ENCODE results near the gene PPIL4.

The PPIL4 gene

GRCh38 chr6:149545754-149546471 is at the start of gene PPIL4:
Gene PPIL4, minus strand, starts transcription at chr6:149546043. Its CDS starts 38 bp downstream, at chr6:149546005.
- DNase-seq, result peak; percentile 96

- DNase-seq, result no peak
These were observed 47.6 kb upstream of the PPIL4 start for GRCh38 chr6:149593408-149593807.

- no peak for DNase-seq
These were observed 47.1 kb upstream of the PPIL4 start for GRCh38 chr6:149592983-149593382.

GRCh38 chr6:149586149-149586548 is 40.3 kb upstream of the PPIL4 start:
- DNase-seq, result no peak

GRCh38 chr6:149581349-149581748 is 35.5 kb upstream of the PPIL4 start:
- no peak for DNase-seq

GRCh38 chr6:149580880-149581279 is 35.0 kb upstream of the PPIL4 start:
- DNase-seq, result no peak

- no peak for DNase-seq
These were observed 22.2 kb upstream of the PPIL4 start for GRCh38 chr6:149567945-149568585.

GRCh38 chr6:149567194-149567586 is 21.3 kb upstream of the PPIL4 start:
- DNase-seq, result no peak

GRCh38 chr6:149566410-149567193 is 20.8 kb upstream of the PPIL4 start:
- DNase-seq, result peak; percentile 43

- peak; percentile 94 for DNase-seq
These were observed 19.9 kb upstream of the PPIL4 start, which contains the start of gene GINM1 for GRCh38 chr6:149565527-149566409. Gene GINM1, plus strand, starts transcription at chr6:149566375. Its CDS starts 40 bp downstream, at chr6:149566415.

- no peak for DNase-seq
These were observed 18.1 kb upstream of the PPIL4 start for GRCh38 chr6:149563928-149564325.

- DNase-seq, result no peak
These were observed 17.5 kb upstream of the PPIL4 start for GRCh38 chr6:149563203-149563927.

GRCh38 chr6:149560736-149561135 is 14.9 kb upstream of the PPIL4 start:
- DNase-seq, result no peak

GRCh38 chr6:149559389-149559788 is 13.5 kb upstream of the PPIL4 start:
- DNase-seq, result no peak

GRCh38 chr6:149558029-149558428 is 12.2 kb upstream of the PPIL4 start:
- DNase-seq, result no peak

GRCh38 chr6:149551920-149552319 is 6.1 kb upstream of the PPIL4 start:
- no peak for DNase-seq

GRCh38 chr6:149545258-149545753 is 537 bp downstream of the PPIL4 start:
- DNase-seq, result peak; percentile 83

- no peak for DNase-seq
These were observed 1.1 kb downstream of the PPIL4 start for GRCh38 chr6:149544646-149545257.

GRCh38 chr6:149541139-149541538 is 4.7 kb downstream of the PPIL4 start:
- DNase-seq, result no peak

- DNase-seq, result no peak
These were observed 11.1 kb downstream of the PPIL4 start for GRCh38 chr6:149534742-149535141.

GRCh38 chr6:149529650-149530049 is 16.2 kb downstream of the PPIL4 start:
- no peak for DNase-seq
